ENCODE data around the gene POU2AF3.
"Not testable (repeated sequence)": the region's sequence is repeated elsewhere in the genome, so short reads cannot be mapped to it uniquely, and the experiment has no call there.

POU2AF3 gene

DNA sequence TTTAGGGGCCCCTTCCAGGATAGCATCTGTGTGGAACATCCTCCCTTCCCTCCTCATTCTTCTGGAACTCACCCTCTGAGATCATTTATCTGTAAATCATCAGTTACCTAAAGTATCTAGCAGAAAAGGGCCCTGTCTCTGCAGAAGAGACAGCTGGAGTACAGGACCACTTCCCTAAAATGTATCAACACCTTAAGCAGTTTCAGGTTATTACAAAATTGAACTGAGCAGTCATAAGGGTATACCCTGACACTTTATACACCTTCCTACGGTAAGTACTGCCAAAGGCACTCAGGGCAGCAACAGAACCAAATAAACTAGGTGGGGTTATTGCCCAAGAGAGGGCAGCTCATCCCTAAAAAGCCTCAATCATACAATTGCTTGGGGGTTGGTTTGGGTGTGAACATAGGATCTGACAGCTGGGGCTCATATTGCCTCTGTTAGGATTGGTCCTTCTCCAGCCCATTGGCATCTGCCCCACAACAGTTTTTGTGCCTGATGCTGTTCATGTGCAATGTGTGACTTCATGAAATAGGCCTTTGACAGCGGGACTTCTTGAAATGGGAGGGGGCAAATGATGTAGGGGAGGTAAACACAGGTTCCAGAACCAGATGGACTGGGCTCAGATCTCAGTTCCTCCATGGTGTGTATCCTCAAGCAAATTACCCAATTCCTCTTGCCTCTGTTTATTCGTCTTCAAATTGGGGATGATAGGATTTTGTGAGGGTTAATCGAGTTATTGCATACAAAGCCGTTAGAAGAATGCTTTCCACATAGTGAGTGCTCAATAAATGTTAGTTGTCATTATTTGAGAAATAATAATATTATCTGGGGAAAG lies 2.9 kb downstream of the POU2AF3 start:
- DNase-seq = no peak

DNA sequence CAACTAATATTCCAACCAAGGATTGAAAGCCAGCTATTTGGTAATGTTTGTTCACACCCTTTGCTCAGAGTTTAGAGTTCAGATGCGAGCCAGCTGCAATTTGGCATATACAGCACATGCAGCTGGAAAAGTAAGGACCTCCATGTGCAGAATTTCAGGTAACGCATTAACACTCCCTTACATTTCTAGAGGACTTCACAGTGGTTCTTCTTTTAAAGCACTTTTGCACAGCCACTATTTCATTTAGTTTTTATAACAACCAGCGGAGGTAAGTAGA lies 3.4 kb downstream of the POU2AF3 start:
- no peak for DNase-seq

DNA sequence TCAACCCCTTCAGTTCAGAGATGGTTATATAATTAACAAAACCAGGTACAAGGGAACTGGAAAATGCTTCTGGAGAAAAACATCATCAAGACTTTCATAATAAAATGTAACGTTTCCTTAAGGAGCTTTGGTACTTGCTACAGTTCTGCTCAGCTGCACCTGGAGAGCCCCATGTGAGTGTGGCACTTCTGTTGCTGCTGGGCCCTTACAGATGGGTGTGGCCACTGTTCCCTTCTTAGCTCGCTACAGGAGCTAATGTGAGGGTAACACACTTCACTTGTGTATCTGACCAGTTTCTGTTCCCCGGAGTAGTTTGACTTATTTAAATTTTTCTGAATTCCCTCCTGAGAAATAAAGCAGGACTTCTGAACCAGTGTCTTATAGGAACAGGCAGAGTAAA lies 4.0 kb downstream of the POU2AF3 start:
- DNase-seq = no peak

DNA sequence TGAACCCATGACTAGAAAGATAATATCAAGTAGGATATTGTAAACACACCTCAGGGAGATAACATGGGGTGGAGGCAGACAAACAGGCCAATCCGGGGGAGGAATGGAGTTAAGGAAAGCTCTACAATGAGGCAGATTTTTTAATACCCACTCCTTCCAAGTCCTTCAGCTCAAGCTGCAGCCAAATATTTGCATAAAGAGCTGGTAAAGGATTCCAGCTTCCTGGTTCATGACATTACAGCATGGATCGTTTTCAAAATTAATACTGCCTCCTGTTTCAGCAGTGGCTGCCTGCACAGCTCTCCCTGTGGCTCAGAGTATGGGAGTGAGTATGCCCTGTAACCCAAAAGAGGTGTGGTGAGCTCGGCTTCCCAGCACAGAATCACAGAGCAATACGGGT lies 5.1 kb downstream of the POU2AF3 start:
- DNase-seq = no peak

DNA sequence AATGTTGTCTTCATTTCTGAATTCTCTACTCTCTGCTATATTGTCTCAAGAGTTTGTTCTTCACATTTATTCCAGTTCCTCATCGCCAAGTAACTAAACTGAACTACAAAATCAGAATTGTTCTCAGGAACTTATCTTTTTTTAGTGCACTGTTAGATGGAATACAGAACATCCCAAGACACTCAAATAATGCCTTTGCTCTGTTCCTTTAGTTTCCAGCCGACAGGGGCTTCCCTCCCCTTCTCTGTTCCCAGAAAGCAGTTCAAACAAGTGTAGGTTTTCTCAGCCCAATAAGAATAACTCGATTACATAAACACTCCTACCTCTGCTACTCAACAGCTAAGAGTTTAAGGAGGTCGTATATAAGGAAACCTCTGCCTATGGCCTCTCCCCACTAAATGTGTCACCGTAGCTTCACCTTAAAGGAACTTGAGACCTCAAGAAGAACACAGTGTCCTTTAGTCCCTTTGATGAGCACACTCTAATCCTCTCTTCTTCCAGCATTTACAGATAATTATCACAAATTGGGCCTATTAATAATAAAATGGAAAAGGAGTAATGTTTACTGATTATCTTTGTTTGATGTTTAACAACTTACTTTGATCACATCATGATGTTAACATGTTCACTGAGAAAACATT lies 6.9 kb downstream of the POU2AF3 start:
- DNase-seq = no peak

DNA sequence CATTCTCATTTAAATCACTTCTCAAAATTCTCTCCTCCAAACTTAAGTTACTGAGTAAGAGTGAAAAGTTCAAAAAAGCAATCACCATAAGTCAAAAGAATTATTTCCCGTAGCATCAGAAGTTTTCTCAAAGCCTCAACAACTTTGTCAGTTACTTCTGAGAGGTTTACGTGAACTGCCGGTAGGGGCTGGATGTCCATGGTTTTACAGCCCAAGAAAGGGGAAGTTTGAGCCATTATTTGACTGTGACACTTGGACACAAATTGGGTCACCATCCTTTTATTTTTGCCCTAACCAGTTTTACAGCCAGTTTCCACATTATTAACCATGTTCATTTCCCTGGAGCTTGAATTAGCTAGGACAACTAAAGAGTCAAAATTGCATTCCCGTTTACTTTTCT lies 7.5 kb downstream of the POU2AF3 start:
- DNase-seq = peak; percentile 37

DNA sequence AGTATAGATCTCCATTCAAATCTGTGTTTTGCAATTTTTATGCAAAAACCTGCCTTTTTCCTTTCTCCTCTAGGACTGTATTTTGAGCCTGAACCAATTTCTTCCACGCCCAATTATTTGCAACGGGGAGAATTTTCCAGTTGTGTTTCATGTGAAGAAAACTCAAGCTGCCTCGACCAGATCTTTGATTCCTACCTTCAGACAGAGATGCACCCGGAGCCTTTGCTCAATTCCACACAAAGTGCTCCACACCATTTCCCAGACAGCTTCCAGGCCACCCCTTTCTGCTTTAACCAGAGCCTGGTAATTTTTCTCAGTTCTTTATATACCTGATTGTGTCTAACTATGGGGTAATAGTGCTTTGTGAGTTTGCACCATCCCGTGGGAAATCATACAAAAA lies 8.0 kb downstream of the POU2AF3 start:
- no peak for DNase-seq

DNA sequence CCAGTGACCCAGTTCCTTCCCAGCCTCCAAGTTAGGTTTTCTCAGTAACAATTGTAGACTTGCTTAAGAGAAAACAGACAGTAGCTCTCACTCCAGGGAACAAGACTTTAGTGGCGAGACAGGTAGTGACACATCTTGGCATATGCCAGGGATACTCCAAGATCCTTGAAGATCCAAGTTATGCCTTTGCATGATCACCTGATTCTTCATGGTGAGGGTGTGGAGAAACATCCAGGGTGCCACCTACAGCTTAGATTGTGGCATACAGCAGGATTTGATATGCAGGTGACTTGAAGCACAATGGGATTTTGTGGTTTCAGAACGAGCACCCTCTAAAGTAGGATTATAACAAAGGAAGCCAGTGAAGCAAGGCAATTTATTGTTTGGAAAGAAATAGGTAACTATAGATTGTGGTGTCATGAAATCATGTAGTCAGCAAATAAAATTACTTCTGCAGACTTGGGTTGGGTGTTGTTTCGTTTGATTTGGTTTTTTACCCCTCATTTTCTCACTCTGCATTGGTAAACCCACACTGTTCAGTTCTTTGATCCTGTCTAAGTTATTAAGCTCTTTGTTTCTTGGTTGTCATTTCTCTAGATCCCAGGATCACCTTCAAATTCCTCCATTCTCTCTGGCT lies 9.2 kb downstream of the POU2AF3 start:
- no peak for DNase-seq

DNA sequence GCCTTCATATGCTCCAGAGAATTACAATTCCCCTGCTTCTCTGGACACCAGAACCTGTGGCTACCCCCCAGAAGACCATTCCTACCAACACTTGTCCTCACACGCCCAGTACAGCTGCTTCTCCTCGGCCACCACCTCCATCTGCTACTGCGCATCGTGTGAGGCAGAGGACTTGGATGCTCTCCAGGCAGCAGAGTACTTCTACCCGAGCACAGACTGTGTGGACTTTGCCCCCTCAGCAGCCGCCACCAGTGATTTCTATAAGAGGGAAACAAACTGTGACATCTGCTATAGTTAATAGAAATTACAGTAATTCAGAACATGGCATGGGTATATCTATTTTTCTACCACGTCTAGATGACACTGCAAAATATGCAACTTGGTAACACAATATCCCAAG lies 9.8 kb downstream of the POU2AF3 start:
- no peak for DNase-seq

DNA sequence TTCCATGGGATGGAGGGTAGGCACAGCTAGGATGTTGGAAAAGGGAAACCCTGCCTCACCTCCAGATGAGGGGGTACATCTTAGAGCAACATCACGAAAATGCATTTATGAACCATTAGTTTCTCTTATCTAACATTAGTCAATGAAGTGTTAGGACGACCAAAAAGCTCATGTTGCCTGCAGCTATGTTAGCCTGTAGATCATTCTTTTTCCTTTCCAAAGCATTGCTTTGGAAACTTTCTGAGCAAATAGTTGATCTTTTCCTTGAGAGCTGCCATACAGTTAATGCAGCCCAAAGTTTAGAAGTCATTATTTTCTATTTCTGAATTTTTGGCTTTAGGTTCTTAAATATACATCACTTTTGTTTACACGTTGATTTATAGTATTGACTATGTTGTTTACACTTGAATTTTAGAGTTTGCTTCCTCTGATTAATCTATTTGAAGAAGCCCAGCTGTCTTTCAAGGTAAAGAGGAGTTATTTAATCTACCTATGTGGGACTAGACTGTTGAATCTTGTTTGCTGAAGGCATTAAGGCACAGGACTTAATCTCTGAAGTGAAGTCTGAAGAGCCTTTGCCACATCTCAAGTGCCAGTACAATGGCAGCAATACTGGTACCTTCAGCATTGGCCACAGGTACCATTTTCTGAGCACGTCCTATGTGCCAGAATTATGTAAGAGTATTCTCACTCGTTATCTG lies 11.0 kb downstream of the POU2AF3 start:
- DNase-seq = no peak

DNA sequence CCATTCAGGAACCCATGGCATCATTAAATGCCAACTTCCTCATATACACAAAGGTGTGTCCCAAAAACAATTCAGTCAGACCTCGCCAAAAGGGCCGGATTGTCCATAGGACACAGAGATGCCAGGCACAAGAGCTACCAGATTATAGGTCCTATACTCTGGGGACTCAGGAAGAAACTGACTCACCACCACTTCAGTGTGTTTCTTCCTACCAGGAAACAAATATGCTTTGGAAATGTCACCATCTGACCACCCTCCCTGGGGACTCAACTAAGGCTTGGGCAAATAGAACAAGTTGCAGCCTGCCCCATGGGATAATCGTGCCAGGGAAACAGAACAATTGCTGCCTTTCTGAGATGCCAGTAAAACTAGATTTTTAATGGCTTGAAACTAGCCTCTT lies 11.7 kb downstream of the POU2AF3 start:
- no peak for DNase-seq

DNA sequence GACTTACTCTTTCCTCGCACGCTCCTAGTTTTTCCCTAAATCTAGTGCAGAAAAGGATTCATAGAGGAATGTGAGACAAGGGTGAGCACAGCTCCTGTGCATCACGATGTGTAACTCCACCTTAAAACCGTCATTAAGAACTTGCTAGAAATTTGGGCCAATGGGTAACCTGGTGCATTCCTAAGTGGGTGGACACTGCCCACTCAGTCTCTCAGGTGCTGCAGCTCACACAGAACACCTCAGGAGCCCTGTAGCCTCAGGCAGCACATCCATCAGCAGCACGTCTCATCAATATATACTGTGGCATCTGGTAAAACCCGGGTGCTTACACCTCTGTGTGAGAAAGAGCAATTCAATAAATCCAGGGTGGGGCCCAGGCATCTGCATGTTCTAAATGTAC lies 12.4 kb downstream of the POU2AF3 start:
- no peak for DNase-seq

DNA sequence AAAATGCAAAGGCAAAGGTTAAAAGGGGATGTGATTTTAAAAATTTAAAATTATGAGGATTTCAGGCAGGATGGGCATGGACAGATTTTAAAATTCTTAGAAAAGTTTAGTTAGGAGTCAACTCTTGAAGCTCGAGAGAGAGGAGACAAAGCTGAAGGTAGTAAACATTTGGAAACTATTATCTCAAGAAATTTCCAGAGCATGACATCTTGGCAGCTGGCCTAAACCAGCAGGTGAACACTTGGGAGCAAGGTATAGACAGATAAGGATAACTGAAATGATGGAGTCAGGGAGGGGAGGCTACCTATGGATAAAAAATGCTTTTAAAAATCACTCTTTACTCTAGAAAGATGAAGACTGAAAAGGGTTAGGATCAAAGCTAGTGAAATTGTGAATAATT lies 13.7 kb downstream of the POU2AF3 start:
- DNase-seq = no peak

DNA sequence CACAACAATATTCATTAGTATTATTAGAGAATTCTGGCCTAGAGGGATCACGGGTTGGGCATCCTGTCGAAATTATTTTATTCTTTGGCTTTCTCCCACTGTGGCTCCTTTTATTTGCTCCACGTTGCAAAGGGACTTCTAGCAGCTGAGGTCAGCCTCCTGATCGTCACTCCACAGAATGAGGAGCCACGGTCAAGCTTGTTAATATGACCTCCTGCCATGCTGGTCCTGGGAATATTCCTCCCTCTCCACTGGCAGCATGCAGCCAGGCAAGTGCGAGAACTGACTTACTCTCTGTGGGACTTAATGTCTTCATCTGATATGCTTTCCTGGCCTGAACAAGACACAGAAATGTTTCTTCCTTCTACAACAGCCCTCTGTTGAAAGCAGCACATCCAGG lies 20.9 kb downstream of the POU2AF3 start:
- no peak for DNase-seq

DNA sequence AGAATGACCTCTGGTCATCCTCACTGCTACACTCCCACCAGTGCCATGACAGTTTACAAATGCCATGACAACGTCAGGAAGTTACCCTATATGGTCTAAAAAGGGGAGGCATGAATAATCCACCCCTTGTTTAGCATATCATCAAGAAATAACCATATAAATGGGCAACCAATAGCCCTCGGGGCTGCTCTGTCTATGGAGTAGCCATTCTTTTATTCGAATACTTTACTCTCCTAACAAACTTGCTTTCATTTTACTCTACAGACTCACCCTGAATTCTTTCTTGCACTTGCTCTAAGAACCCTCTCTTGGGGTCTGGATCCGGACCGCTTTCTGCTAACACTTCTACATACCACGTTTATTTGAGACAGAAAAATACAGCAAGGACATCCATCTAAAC lies 21.9 kb downstream of the POU2AF3 start:
- not testable (repeated sequence) for DNase-seq

DNA sequence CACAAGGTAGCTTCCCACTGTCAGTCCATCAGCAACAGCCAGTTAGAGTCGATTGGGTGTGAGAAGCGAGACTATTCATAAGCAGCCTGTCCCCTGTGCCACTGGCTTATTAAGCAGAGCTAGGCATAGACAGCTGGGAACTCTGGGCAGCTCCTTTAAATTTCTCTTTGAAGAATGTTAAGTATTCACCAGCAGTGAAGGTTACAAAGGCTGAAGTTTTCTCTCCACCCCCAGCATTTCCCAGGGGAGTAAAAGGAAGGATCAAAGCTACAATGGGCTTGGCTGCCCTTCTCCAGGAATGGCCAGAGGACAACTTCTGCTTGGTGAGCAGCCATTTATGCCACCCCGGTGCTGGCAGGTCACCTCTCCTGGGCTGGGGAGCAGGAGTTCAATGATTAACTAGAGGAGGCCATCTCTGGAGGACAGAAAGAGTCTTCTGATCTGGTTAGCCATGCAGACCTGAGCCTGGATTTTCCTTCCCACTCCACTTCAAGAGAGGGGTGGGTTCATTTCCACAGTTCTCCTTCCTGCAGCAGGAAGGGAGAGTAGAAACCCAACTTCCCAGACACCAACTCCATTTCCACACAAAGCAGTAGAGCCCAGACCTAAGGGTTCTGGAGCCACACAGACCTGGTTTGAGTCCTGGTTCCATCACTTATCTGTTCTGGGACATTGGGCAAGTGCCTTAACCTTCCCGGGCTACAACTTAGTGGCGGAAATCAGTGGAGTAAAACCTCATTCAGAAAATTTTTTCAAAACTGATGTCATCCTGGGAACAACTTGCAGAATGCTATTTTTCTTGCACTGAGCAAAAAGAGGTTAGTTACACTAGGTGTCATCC lies 22.6 kb downstream of the POU2AF3 start:
- no peak for DNase-seq

DNA sequence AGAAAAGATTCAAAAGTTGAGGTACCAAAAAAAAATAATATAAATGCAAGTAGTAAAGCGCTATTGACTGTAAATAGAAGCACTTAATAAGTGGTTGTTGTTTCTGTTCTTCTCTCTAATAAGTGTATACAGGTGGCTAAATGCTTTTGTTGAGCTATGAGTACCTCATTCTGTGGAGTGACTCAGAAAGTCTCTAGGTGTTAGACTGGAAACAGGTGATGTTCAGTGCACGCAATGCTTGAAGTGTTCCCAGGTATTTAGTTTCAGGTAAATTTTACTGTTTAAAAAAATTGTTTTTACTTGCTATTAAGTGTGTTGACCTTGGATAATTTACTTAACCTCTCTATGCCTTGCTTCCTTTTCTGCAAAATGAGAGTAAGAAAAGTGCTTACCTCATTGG lies 24.2 kb downstream of the POU2AF3 start:
- DNase-seq = no peak

DNA sequence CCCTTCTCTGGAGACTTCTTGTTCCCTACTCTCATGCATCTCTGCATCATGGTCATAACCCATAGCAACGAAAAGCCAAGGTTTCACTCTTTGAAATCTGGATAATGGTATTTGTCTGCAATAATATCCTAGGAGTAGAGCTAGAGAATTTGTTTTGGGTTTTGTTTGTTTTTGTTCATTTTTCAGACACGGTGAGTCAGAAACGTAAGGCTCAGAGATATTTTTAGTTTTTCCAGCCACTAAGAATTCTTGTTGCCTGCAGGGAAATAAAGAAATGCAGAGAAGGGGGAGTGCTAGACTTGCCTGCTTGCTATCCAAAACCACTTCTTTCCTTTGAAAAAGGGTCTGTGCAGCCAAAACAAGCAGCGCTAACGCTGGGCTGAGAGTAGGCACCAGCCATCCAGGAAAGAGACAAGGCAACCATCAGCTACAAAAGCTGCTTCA lies 26.0 kb downstream of the POU2AF3 start:
- no peak for DNase-seq

DNA sequence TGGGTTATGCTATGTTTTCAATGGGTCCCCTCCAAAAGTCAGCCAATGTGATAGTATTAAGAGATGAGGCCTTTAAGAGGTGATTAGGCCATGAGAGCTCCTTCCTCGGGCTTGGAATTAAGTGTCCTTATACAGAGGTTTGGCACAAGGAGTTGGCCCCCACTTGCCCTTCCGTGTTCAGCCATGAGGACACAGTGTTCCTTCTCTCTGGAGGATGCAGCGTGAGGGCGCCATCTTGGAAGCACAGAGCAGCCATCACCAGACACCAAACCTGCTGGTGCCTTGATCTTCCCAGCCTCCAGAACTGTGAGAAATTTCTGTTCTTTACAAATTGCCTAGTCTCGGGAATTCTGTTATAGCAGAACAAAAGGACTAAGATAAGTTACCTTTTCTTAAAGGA lies 26.9 kb downstream of the POU2AF3 start:
- no peak for DNase-seq

DNA sequence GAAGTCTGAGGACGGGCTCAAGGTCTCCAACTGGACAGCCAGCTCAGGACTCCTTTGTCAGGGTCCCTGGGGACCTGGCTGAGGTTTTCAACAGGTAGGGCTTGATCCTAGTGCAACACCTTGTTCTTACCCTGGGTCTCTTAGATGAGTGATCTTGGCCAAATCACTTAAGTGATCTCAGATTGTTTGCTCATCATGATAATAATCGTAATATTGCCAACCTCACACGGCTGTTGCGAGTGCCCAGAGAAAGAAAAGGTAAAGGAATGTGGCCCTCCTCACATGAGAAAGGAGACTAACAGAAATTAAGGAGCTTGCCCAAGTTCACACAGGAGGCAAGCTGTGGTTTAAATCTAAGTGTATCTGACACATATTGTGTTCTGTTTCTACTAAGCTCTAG lies 28.5 kb downstream of the POU2AF3 start:
- no peak for DNase-seq

DNA sequence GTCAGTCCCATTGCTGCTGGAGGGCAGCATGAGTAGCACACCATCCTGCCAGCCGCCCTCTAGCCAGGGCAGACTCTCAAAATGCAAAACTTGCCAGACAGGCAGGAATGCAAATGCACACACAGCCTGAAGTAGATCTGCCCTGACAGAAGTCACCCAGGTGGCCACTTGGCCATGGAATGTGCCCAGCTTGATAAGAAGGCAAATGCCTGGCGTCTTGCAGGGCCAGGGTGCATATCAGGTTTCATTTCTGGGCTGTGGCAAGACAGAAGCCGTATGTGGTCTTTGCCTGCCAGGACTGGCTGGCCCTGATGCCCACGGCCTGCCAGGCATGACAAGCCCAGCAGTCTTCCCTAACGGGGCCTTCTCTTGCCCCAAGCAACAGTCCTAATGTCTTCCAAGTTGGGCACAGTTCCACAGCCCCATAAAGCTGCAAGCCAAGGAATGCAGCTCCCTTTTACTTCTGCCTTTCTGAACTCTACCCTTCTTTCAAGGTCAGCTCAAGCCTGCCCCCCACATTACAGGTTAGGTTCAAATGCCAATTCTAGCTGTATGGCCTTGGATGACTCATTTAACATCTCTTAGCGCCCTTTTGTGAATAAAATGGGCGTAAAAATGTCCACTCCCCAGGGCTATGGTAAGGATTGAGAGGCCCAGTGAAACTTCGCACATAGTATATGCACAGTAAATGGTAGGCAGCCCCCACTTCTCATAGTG lies 29.7 kb downstream of the POU2AF3 start:
- DNase-seq = peak; percentile 3

Data from hematopoietic multipotent progenitor cell treated with erythropoietin and hydrocortisone succinate and interleukin-3 and kit ligand, for 4 days (in vitro differentiated cells).